ENCODE data around the gene OOSP4B. TPM values are rescaled to one million over a fixed set of nuclear protein-coding genes. Genes with fewer than 3 reads are reported as not detected.

The OOSP4B gene
- polyA plus RNA-seq, 1 donor = not detected

Other genes starting within 250 kb of the OOSP4B start
- 52.4 TPM for gene MRPL16, start 206.4 kb upstream of the OOSP4B start, polyA plus RNA-seq
- gene CBLIF, start 171.7 kb upstream of the OOSP4B start, polyA plus RNA-seq = 0.52 TPM
- 0.37 TPM for gene TCN1, start 150.7 kb upstream of the OOSP4B start, polyA plus RNA-seq
- gene OOSP3, start 138.4 kb upstream of the OOSP4B start, polyA plus RNA-seq = not detected
- gene OOSP1, start 78.7 kb upstream of the OOSP4B start, polyA plus RNA-seq = not detected
- not detected for gene OOSP4A, start 53.1 kb upstream of the OOSP4B start, polyA plus RNA-seq
- not detected for gene OOSP2, start 23.2 kb downstream of the OOSP4B start, polyA plus RNA-seq
- 0.24 TPM for gene MS4A3, start 39.5 kb downstream of the OOSP4B start, polyA plus RNA-seq
- 0.07 TPM for gene MS4A2, start 71.5 kb downstream of the OOSP4B start, polyA plus RNA-seq
- 53.8 TPM for gene MS4A6A, start 165.9 kb downstream of the OOSP4B start, polyA plus RNA-seq
- gene MS4A4E, start 226.0 kb downstream of the OOSP4B start, polyA plus RNA-seq = 0.85 TPM

All from large intestine (tissue), 1 donor.